A673 (cell line): ENCODE data around the gene NTF3. TPM values are rescaled to one million over a fixed set of nuclear protein-coding genes. Genes with fewer than 3 reads are reported as not detected.

Source experiments
- BruUV-seq: library from RNA; stranded (reverse); fragments of 400-500 nt; replicated peaks from 2 replicates; lab custom pipeline; 2021; lab: Mats Ljungman, UMichigan
- CTCF ChIA-PET: fragments of 300-600 bp; sonication (Branson Sonifier 250); formaldehyde crosslinking; loops from one replicate; lab custom pipeline; 2022; ENCODE audit warnings: antibody characterized with exemption; lab: Charles Lee
- POLR2A ChIA-PET: fragments of 300-600 bp; sonication (Branson Sonifier 250); formaldehyde crosslinking; loops from one replicate; lab custom pipeline; 2022; ENCODE audit warnings: antibody characterized with exemption; ENCODE audit not compliant: low non-redundant PET; lab: Charles Lee
- DNase-seq: peaks from one replicate; pipeline ENCODE4 v3.0.0-alpha.2; 2015; ENCODE audit warnings: low spot score
- H3K27ac ChIP-seq: fragments of 200-600 bp; sonication (generic); 2 replicates; pipeline ENCODE4 v1.5.1; 2016; ENCODE audit warnings: mixed run types, low read depth, mild to moderate bottlenecking, mixed read lengths, antibody characterized with exemption, low read length; ENCODE audit not compliant: poor library complexity, severe bottlenecking
- H3K27me3 ChIP-seq: fragments of 200-600 bp; sonication (generic); replicated peaks from 2 replicates; pipeline ENCODE4 v1.6.1; 2017; ENCODE audit warnings: mixed run types, low read depth, mild to moderate bottlenecking, mixed read lengths, antibody characterized with exemption, low read length; ENCODE audit not compliant: insufficient read depth, poor library complexity
- H3K36me3 ChIP-seq: fragments of 200-600 bp; sonication (generic); 2 replicates; pipeline ENCODE4 v1.6.1; 2016; ENCODE audit warnings: mixed run types, mild to moderate bottlenecking, mixed read lengths, antibody characterized with exemption, low read length; ENCODE audit not compliant: insufficient read depth, poor library complexity, severe bottlenecking
- H3K4me1 ChIP-seq: fragments of 200-600 bp; sonication (generic); 2 replicates; pipeline ENCODE4 v1.6.1; 2017; ENCODE audit warnings: mixed run types, mild to moderate bottlenecking, mixed read lengths, antibody characterized with exemption, low read length; ENCODE audit not compliant: insufficient read depth, poor library complexity, severe bottlenecking
- H3K4me3 ChIP-seq: fragments of 200-600 bp; sonication (generic); 2 replicates; pipeline ENCODE4 v1.5.1; 2016; ENCODE audit warnings: low read depth, mixed run types, mild to moderate bottlenecking, mixed read lengths, low read length; ENCODE audit not compliant: poor library complexity, severe bottlenecking
- H3K9me3 ChIP-seq: fragments of 200-600 bp; sonication (generic); 2 replicates; pipeline ENCODE4 v1.6.1; 2016; ENCODE audit warnings: mixed run types, low read depth, mild to moderate bottlenecking, mixed read lengths, antibody characterized with exemption, low read length; ENCODE audit not compliant: poor library complexity, severe bottlenecking
- CTCF ChIP-seq: fragments of 300-800, 200-600 bp; sonication (generic); conservative IDR thresholded peaks from 2 replicates; pipeline ENCODE4 v1.5.1; 2017; ENCODE audit warnings: low read depth, mild to moderate bottlenecking, antibody characterized with exemption, low read length, moderate library complexity, mixed read lengths
- EZH2 ChIP-seq: fragments of 200-600 bp; sonication (generic); IDR thresholded peaks from 2 replicates; pipeline ENCODE4 v1.6.1; 2017; ENCODE audit warnings: borderline replicate concordance, low read depth, mild to moderate bottlenecking, mixed read lengths, antibody characterized with exemption, low read length; ENCODE audit not compliant: poor library complexity, severe bottlenecking
- intact Hi-C: fragments of 100-400 bp; cut with micrococcal nuclease; formaldehyde crosslinking; loops from one replicate; pipeline ENCODE4 v1.10.0; 2022; ENCODE audit not compliant: unreplicated experiment
- total RNA-seq: library from RNA; stranded (reverse); gene quantifications from 2 replicates; pipeline ENCODE4 v1.2.3, GENCODE V29; 2021

NTF3 gene
- total RNA-seq, 1 experiment from 2014 or later, result not detected

- DNase-seq, result no peak
- POLR2A ChIA-PET, result no interaction called here
- no peaks in the 10 kb centered on the region for H3K9me3 ChIP-seq
- H3K4me3 ChIP-seq, result no peak overlapping the region
- peaks cover 98% of the 10 kb centered on the region for H3K27me3 ChIP-seq
- no peak overlapping the region for H3K27ac ChIP-seq
- no TSS peak for BruUV-seq
- TF ChIP-seq EZH2 (peak; percentile 70), CTCF (no peak)
- H3K4me1 ChIP-seq, result no peaks in the 10 kb centered on the region
- H3K36me3 ChIP-seq, result no peaks in the 10 kb centered on the region
- intact Hi-C loops, result no loop called here
- CTCF ChIA-PET, result no interaction called here
Measured at GRCh38 chr12:5433081-5433844, 1.4 kb downstream of the NTF3 start.

DNA sequence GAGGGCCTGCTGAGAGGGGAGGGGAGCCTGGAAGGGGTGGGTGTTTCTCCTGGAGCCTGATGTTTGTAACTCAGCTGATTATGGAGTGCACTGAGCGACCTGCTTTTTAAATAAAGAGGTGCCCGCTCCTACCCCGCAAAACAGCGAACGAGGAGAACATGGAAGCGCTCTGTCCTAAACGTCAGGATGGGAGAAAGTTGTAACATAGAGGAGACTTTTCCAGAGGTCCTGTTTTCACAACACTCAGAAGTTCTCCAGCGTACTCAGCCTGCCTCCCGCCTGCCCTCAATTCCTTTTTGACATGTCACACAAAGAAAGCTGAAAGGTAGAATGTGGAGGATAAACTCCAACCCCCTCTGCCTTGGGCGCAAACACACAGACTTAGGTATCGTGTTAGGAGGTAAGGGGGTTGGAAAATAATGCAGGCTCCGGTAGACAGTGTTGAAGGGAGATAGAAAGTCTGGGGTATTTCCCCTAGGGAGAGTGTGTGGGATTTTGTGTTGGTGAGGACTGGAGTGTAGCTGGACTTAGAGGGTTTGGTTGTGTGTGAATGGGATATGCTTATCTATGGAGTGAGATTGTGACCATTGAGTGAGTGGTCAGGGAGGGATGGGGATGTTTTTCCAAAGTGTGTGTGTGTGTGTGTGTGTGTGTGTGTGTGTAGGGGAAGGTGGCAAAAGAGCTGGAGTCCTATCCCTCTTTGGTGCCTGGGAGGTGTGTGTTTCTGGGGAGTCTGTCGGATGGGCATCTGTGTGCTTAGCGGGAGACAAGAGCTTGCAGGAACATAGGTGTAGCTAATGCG, 2.1 kb downstream of the NTF3 start:
- Histone ChIP-seq H3K36me3 (no peaks in the 10 kb centered on the region), H3K27me3 (peaks cover 91% of the 10 kb centered on the region), H3K9me3 (no peaks in the 10 kb centered on the region), H3K4me1 (no peaks in the 10 kb centered on the region), H3K27ac (no peak overlapping the region), H3K4me3 (no peak overlapping the region)
- TF ChIP-seq EZH2, result peak; percentile 64
- TF ChIP-seq CTCF, result no peak
- BruUV-seq, result no TSS peak
- ChIA-PET POLR2A (no interaction called here), CTCF (no interaction called here)
- no peak for DNase-seq
- intact Hi-C loops, result no loop called here

GRCh38 chr12:5434647-5435560, 3.0 kb downstream of the NTF3 start:
- peaks cover 91% of the 10 kb centered on the region for H3K27me3 ChIP-seq
- CTCF ChIA-PET, result no interaction called here
- no peak overlapping the region for H3K4me3 ChIP-seq

More at GRCh38 chr12:5434647-5435560, 3.0 kb downstream of the NTF3 start:
- Histone ChIP-seq H3K9me3 (no peaks in the 10 kb centered on the region), H3K4me1 (no peaks in the 10 kb centered on the region), H3K36me3 (no peaks in the 10 kb centered on the region), H3K27ac (no peak overlapping the region)
- DNase-seq, result no peak
- intact Hi-C loops, result no loop called here
- TF ChIP-seq CTCF (no peak), EZH2 (no peak)
- no TSS peak for BruUV-seq
- POLR2A ChIA-PET, result no interaction called here
